Astrocyte (in vitro differentiated cells and primary cell): ENCODE results near the gene CRISPLD2. TPM values are rescaled to one million over a fixed set of nuclear protein-coding genes. Genes with fewer than 3 reads are reported as not detected.

Experiments used
- DNase-seq: peaks from one replicate; pipeline ENCODE4 v3.0.0-alpha.2; 2010; ENCODE audit warnings: low read depth
- FAIRE-seq: peaks from 2 replicates; lab custom pipeline; 2011; peaks lifted over from hg19 to GRCh38; lab: Jason Lieb, UNC
- H2AFZ ChIP-seq: 2 replicates; pipeline ENCODE4 v1.6.0; 2012; ENCODE audit warnings: low read depth, low read length, inconsistent platforms
- H3K27ac ChIP-seq: 2 replicates; pipeline ENCODE4 v1.5.1; 2011; ENCODE audit warnings: low read depth, low read length, inconsistent platforms
- H3K27me3 ChIP-seq: 2 replicates; pipeline ENCODE4 v1.6.0; 2011; ENCODE audit warnings: low read length, inconsistent platforms; ENCODE audit not compliant: insufficient read depth
- H3K36me3 ChIP-seq: 2 replicates; pipeline ENCODE4 v1.5.1; 2011; ENCODE audit warnings: low read length, inconsistent platforms; ENCODE audit not compliant: insufficient read depth
- H3K4me1 ChIP-seq: 2 replicates; pipeline ENCODE4 v1.5.1; 2011; ENCODE audit warnings: low read length, inconsistent platforms; ENCODE audit not compliant: insufficient read depth
- H3K4me2 ChIP-seq: 2 replicates; pipeline ENCODE4 v1.6.0; 2012; ENCODE audit warnings: low read length, inconsistent platforms
- H3K4me3 ChIP-seq: 2 replicates; pipeline ENCODE4 v1.5.1; 2011; ENCODE audit warnings: low read depth, mild to moderate bottlenecking, low read length, inconsistent platforms; ENCODE audit not compliant: insufficient read depth
- H3K79me2 ChIP-seq: 2 replicates; pipeline ENCODE4 v1.6.0; 2012; ENCODE audit warnings: mild to moderate bottlenecking, low read length, inconsistent platforms; ENCODE audit not compliant: insufficient read depth
- H3K9ac ChIP-seq: 2 replicates; pipeline ENCODE4 v1.6.0; 2012; ENCODE audit warnings: mild to moderate bottlenecking, low read length, inconsistent platforms
- H3K9me3 ChIP-seq: 2 replicates; pipeline ENCODE4 v1.5.1; 2012; ENCODE audit warnings: low read depth, mild to moderate bottlenecking, low read length, inconsistent platforms; ENCODE audit not compliant: insufficient read depth
- H4K20me1 ChIP-seq: 2 replicates; pipeline ENCODE4 v1.6.0; 2012; ENCODE audit warnings: low read length, inconsistent platforms; ENCODE audit not compliant: insufficient read depth
- H3K27ac Mint-ChIP-seq: one replicate; pipeline ENCODE4 v1.8.0; 2021; ENCODE audit warnings: mild to moderate bottlenecking, mixed read lengths; ENCODE audit not compliant: unreplicated experiment
- H3K27me3 Mint-ChIP-seq: one replicate; pipeline ENCODE4 v1.8.0; 2021; ENCODE audit warnings: low read depth, mixed read lengths; ENCODE audit not compliant: unreplicated experiment
- H3K36me3 Mint-ChIP-seq: one replicate; pipeline ENCODE4 v1.8.0; 2021; ENCODE audit warnings: low read depth, mixed read lengths; ENCODE audit not compliant: unreplicated experiment
- H3K4me1 Mint-ChIP-seq: one replicate; pipeline ENCODE4 v1.8.0; 2021; ENCODE audit warnings: low read depth, mixed read lengths; ENCODE audit not compliant: unreplicated experiment
- H3K4me3 Mint-ChIP-seq: one replicate; pipeline ENCODE4 v1.8.0; 2021; ENCODE audit warnings: mild to moderate bottlenecking, moderate library complexity, mixed read lengths; ENCODE audit not compliant: unreplicated experiment
- H3K9me3 Mint-ChIP-seq: one replicate; pipeline ENCODE4 v1.8.0; 2021; ENCODE audit warnings: mild to moderate bottlenecking, mixed read lengths; ENCODE audit not compliant: unreplicated experiment
- EZH2 ChIP-seq: IDR thresholded peaks from 2 replicates; pipeline ENCODE4 v1.6.1; 2012; ENCODE audit warnings: mild to moderate bottlenecking, low read length, inconsistent platforms; ENCODE audit not compliant: insufficient read depth
- total RNA-seq: library from RNA; stranded (reverse); gene quantifications from 2 replicates; pipeline ENCODE4 v1.2.1, GENCODE V29; 2021
- TF ChIP-seq, protein P1 (sequence below): IDR thresholded peaks from 2 replicates; pipeline ENCODE4 v1.5.1; 2011; ENCODE audit warnings: low read depth, mild to moderate bottlenecking, inconsistent platforms, low read length, moderate library complexity; ENCODE audit not compliant: insufficient read depth

CRISPLD2 gene
- total RNA-seq, 1 donor from 2014 or later, result 1.8 TPM

DNA sequence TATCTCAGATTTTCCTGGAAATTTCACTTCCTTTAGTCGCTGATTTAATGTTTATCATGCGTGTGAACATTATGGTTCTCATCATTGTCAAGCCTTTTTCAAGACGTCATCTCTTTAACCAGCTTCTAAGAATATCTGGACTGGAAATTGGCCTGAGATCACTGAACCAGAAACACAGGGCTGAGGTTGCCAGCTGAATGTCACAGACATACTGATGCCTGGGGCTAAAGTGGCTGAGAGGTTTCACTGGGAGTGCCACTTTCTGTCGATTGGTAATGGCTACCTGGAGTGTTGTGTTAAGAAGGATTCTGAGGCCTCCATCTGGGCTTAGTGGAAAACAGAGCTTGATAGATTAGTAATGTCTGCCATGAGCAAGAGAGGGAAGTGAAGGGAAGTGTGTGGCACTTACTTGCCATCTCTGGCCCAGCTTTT lies 54.2 kb downstream of the CRISPLD2 start:
- TF ChIP-seq, protein P1, sequence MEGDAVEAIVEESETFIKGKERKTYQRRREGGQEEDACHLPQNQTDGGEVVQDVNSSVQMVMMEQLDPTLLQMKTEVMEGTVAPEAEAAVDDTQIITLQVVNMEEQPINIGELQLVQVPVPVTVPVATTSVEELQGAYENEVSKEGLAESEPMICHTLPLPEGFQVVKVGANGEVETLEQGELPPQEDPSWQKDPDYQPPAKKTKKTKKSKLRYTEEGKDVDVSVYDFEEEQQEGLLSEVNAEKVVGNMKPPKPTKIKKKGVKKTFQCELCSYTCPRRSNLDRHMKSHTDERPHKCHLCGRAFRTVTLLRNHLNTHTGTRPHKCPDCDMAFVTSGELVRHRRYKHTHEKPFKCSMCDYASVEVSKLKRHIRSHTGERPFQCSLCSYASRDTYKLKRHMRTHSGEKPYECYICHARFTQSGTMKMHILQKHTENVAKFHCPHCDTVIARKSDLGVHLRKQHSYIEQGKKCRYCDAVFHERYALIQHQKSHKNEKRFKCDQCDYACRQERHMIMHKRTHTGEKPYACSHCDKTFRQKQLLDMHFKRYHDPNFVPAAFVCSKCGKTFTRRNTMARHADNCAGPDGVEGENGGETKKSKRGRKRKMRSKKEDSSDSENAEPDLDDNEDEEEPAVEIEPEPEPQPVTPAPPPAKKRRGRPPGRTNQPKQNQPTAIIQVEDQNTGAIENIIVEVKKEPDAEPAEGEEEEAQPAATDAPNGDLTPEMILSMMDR, result no peak
- TF ChIP-seq EZH2, result no peak
- Mint-ChIP-seq H3K4me3 (no peak overlapping the region), H3K27ac (no peak overlapping the region), H3K9me3 (no peaks in the 10 kb centered on the region), H3K4me1 (no peaks in the 10 kb centered on the region), H3K36me3 (no peaks in the 10 kb centered on the region), H3K27me3 (peaks cover 18% of the 10 kb centered on the region)
- Histone ChIP-seq H3K4me2 (no peak overlapping the region), H3K27me3 (no peaks in the 10 kb centered on the region), H3K4me1 (no peaks in the 10 kb centered on the region), H3K9ac (no peak overlapping the region), H3K79me2 (no peaks in the 10 kb centered on the region), H3K36me3 (no peaks in the 10 kb centered on the region), H3K27ac (no peak overlapping the region), H3K9me3 (no peaks in the 10 kb centered on the region), H3K4me3 (no peak overlapping the region), H4K20me1 (no peaks in the 10 kb centered on the region), H2AFZ (no peak overlapping the region)
- no peak for DNase-seq
- no peak for FAIRE-seq

DNA sequence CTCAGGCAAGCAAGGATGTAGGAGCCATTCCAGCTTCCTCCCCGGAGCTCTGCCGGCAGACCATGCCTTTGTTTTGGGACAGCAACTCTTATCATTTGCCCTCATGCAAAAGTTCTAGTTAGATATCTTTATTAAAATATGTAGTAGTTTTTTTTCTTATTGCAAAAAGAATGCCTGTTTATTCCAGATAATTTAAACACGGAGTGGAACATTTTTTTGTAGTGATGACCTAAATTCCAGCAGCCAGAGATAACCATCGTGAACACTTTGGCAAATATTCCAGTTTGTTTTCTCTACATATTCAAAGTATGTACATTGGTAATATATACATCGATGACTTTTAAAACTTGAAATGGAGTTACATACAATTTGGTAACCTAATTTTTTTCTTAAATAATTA lies 54.8 kb downstream of the CRISPLD2 start:
- Mint-ChIP-seq H3K4me3 (no peak overlapping the region), H3K4me1 (peaks cover under 1% of the 10 kb centered on the region), H3K27ac (no peak overlapping the region), H3K9me3 (no peaks in the 10 kb centered on the region), H3K36me3 (no peaks in the 10 kb centered on the region), H3K27me3 (peaks cover 15% of the 10 kb centered on the region)
- Histone ChIP-seq H3K9me3 (no peaks in the 10 kb centered on the region), H3K27ac (no peak overlapping the region), H3K4me1 (peaks cover under 1% of the 10 kb centered on the region), H2AFZ (no peak overlapping the region), H4K20me1 (no peaks in the 10 kb centered on the region), H3K4me2 (no peak overlapping the region), H3K36me3 (no peaks in the 10 kb centered on the region), H3K9ac (no peak overlapping the region), H3K27me3 (no peaks in the 10 kb centered on the region), H3K4me3 (no peak overlapping the region), H3K79me2 (no peaks in the 10 kb centered on the region)
- TF ChIP-seq, protein P1, result no peak
- no peak for TF ChIP-seq EZH2
- DNase-seq (no peak), FAIRE-seq (no peak)

DNA sequence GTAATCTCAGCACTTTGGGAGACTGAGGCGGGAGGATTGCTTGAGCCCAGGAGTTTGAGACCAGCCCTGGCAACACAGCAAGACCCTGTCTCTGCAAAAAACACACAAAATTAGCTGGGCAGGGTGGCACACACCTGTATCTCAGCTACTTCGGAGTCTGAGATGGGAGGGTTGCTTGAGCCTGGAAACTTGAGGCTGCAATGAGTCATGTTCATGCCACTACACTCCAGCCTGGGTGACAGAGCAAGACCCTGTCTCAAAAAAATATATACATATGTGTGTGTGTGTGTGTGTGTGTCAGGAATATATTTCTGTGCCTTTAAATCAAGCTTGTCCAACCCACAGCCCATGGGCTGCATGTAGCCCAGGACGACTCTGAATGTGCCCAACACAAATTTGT lies 55.2 kb downstream of the CRISPLD2 start:
- no peak overlapping the region for H3K27ac ChIP-seq

More for the DNA sequence above, 55.2 kb downstream of the CRISPLD2 start:
- Mint-ChIP-seq H3K27me3 (peaks cover 11% of the 10 kb centered on the region), H3K4me3 (no peak overlapping the region), H3K27ac (no peak overlapping the region), H3K36me3 (no peaks in the 10 kb centered on the region), H3K4me1 (peaks cover 4% of the 10 kb centered on the region), H3K9me3 (no peaks in the 10 kb centered on the region)
- Histone ChIP-seq H4K20me1 (no peaks in the 10 kb centered on the region), H3K9ac (no peak overlapping the region), H3K4me2 (no peak overlapping the region), H3K27me3 (no peaks in the 10 kb centered on the region), H3K4me1 (peaks cover 5% of the 10 kb centered on the region), H3K36me3 (no peaks in the 10 kb centered on the region), H2AFZ (no peak overlapping the region), H3K9me3 (no peaks in the 10 kb centered on the region), H3K4me3 (no peak overlapping the region), H3K79me2 (no peaks in the 10 kb centered on the region)
- DNase-seq, result no peak
- no peak for TF ChIP-seq EZH2
- TF ChIP-seq, protein P1, result no peak
- FAIRE-seq, result no peak
